Skeletal muscle satellite cell (primary cell): ENCODE data around the gene SCIN.
"Not testable (repeated sequence)": the region's sequence is repeated elsewhere in the genome, so short reads cannot be mapped to it uniquely, and the experiment has no call there.

Experiments
- H3K27me3 ChIP-seq: 2 replicates; pipeline ENCODE4 v1.7.0; 2013; ENCODE audit warnings: low read length; ENCODE audit not compliant: control insufficient read depth, insufficient read depth
- H3K36me3 ChIP-seq: 2 replicates; pipeline ENCODE4 v1.7.0; 2013; ENCODE audit warnings: mild to moderate bottlenecking, control low read depth, low read length; ENCODE audit not compliant: insufficient read depth
- H3K4me1 ChIP-seq: 2 replicates; pipeline ENCODE4 v1.7.0; 2013; ENCODE audit warnings: low read length; ENCODE audit not compliant: control insufficient read depth, insufficient read depth
- H3K4me2 ChIP-seq: 2 replicates; pipeline ENCODE4 v1.7.0; 2013; ENCODE audit warnings: mild to moderate bottlenecking, low read length
- H3K4me3 ChIP-seq: 2 replicates; pipeline ENCODE4 v1.7.0; 2013; ENCODE audit warnings: low read length
- H3K9ac ChIP-seq: 2 replicates; pipeline ENCODE4 v1.7.0; 2013; ENCODE audit warnings: mild to moderate bottlenecking, low read depth, low read length, moderate library complexity
- H3K9me3 ChIP-seq: replicated peaks from 2 replicates; pipeline ENCODE4 v1.7.0; 2013; ENCODE audit warnings: mild to moderate bottlenecking, control low read depth, low read length

SCIN gene

DNA sequence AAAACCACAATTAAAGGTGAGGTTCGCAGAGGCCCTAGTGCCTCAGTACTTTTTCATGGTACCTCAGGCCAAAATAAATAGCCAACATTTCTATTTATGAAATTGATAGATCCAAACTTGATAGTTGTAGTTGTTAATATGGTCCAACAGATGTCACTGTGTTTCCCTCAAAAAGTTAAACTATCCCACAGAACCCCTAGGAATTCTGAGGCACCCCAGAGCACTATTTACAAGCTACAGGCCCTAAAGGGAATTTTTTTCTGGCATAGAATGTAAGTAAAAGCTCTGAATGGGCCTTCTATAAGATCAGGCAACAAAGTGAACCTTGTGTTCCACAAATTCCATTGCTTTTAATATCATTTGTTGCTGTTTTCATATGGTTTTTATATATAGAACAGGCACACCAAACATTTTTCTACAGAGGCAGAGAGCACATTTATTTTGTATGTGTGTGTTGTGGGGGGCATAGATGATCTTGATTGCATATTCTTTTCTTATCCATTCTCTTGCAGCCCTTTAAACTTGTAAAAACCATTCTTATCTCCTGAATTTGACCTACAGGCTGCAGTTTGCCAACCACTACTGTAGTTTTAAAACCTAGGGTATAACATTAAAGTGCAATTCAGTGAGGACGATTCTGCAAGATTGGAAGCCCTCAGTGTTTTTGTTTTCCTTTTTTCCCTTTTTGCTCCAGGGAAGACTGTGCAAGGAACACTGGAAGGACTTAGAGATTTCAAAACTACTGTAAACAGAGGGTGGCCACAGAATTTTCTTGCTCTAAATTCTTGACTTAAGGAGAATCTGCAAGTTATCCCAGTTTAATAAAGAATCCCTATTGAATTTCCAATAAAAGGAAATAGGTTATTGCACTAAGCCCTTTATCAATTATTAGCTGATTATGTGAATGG lies 113.4 kb downstream of the SCIN start:
- no peak overlapping the region for H3K9ac ChIP-seq
- H3K4me3 ChIP-seq, result no peak overlapping the region
- H3K27me3 ChIP-seq, result no peaks in the 10 kb centered on the region
- H3K36me3 ChIP-seq, result no peaks in the 10 kb centered on the region
- H3K4me1 ChIP-seq, result peaks cover 5% of the 10 kb centered on the region
- no peaks in the 10 kb centered on the region for H3K9me3 ChIP-seq
- no peak overlapping the region for H3K4me2 ChIP-seq

DNA sequence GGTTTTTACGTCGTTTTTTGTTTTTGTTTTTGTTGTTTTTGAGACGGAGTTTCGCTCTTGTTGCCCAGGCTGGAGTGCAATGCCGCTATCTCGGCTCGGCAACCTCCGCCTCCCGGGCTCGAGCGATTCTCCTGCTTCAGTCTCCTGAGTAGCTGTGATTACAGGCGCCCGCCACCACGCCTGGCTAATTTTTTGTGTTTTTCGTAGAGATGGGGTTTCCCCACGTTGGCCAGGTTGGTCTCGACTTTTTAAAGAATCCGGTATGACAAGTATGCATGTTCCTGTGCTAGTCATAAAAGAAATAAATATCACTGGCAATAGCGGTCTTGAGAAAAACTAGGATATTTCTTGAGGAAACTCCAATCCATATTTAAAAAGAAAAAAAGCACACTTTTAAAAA lies 114.2 kb downstream of the SCIN start:
- H3K4me3 ChIP-seq, result no peak overlapping the region
- no peak overlapping the region for H3K4me2 ChIP-seq
- no peaks in the 10 kb centered on the region for H3K27me3 ChIP-seq

DNA sequence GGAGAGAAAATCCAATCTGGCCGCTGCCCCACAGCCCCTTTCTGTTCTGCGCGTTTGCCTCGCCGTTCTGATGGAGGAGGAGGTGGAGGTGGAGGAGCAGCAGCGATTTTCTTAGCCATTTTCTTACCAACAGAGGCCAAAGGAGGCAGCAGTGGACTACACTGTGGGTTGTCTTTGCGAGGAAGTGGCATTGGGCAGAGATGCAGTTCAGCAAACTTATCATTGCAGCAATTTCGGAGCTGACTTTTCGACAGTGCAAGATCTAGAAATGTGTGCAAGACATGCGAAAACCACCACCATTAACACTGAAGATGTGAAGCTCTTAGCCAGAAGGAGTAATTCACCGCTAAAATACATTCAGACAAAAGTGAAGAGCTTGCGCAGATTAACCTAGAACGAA lies 115.0 kb downstream of the SCIN start:
- peaks cover 6% of the 10 kb centered on the region for H3K4me1 ChIP-seq
- no peaks in the 10 kb centered on the region for H3K27me3 ChIP-seq
- H3K9ac ChIP-seq, result peak overlapping the region; percentile 93
- H3K4me2 ChIP-seq, result no peak overlapping the region
- no peak overlapping the region for H3K4me3 ChIP-seq
- no peaks in the 10 kb centered on the region for H3K9me3 ChIP-seq
- no peaks in the 10 kb centered on the region for H3K36me3 ChIP-seq

More for the DNA sequence above, 114.2 kb downstream of the SCIN start:
- peaks cover 5% of the 10 kb centered on the region for H3K4me1 ChIP-seq
- no peaks in the 10 kb centered on the region for H3K9me3 ChIP-seq
- H3K9ac ChIP-seq, result no peak overlapping the region
- H3K36me3 ChIP-seq, result no peaks in the 10 kb centered on the region

DNA sequence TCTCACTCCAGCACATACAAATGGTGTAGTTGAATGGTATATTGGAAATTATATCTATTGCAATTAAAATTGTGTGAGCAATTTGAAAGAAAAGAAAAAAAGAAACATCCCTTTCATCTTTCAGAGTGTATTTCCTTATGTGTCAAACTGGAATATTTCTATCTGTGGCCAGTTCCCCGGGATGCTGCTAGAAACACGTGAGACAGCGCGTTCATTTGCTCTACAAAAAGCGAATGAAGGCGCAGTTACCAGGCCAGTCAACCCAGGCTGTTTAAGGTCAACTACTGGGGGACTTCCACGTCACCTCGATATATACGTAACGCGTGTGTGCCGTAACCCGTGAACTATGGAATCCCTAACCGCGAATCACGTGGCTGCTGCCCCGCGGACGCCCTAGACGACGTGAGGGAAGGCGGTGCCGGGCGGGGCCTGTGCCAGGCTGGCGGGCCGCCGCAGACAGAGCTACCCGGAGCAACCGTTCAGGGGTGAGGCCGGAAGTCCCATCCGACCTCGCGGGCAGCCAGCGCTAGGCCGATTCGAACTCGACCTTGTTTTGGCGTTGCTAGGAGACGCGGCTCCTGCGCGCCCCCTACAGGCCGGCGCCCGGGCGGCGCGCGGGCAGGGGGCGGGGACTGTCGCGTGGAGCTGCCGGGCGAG lies 115.8 kb downstream of the SCIN start:
- Histone ChIP-seq H3K36me3 (no peaks in the 10 kb centered on the region), H3K9ac (peak overlapping the region; percentile 93), H3K4me2 (peak overlapping the region; percentile 92), H3K27me3 (no peaks in the 10 kb centered on the region), H3K9me3 (no peaks in the 10 kb centered on the region), H3K4me3 (peak overlapping the region; percentile 77), H3K4me1 (peaks cover 7% of the 10 kb centered on the region)

DNA sequence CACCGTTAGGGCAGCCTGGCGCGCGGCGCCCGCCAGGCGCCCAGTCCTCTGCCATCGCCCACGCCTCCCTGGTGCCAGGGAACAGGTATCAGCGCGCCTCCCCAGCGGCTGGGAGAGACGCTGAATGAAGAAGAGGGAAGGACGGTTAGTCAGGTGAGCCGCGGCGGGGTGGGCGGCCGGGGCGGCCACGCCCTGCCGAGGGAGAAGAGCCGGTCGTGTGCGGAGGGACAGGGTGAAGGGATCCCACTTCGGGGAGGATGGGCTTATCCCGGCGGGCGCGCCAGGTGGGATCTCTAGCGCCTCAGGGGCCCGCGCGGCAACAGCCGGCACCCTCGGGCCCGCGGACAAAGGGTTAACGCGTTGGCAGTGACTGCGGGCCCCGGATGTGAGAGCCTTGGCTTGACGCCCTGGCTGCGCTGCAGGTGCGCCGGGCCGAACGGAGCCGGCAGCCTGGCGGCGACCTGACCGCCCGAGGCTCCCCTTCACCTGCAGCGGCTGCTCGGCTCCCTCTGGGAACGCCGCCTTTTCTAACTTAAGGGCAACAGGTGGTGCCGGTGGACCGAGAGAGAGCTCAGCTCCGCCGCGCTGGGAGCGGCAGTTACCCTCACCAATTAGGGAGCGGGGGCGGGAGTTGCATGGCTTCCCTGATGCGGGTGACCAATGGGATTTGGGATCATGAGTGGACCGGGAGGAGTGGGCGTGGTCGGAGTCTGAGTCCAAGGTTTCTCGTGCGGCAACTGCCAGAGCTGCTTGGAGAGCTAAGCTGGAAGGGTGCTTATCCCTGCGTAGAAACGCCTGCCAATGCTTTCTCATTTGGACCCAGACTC lies 116.6 kb downstream of the SCIN start, which contains the start of gene ARL4A:
ARL4A (plus strand) TSS at position 743 of the 827 bp plus-strand sequence. CDS start 622 bp downstream, outside the sequence.
- H3K4me3 ChIP-seq, result peak within 1 kb of the TSS; percentile 77
- peak within 1 kb of the TSS; percentile 93 for H3K9ac ChIP-seq

DNA sequence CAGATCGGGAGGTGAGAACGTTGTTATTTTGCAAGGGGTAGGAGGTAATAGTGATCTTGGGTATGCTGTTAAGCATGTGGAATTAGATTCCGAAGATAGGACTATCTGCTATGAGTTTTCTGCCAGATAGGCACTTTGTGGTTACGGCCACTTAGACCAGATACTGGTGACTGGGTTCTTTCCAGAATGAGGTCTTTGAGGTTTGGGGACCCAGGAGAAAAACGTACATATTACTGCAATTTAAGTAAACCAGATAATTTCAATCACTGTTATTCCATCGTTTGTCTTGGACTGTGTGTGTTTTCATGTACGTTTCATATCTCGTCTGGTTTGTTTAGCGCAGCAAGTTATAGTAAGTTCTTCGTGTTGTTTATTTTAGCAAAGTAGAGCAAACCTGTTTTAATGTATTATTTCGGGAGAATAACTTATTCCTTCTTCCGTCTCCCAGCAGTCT lies 117.2 kb downstream of the SCIN start:
- Histone ChIP-seq H3K9ac (peak overlapping the region; percentile 78), H3K36me3 (no peaks in the 10 kb centered on the region), H3K9me3 (no peaks in the 10 kb centered on the region), H3K27me3 (no peaks in the 10 kb centered on the region), H3K4me2 (peak overlapping the region; percentile 92), H3K4me1 (peaks cover 7% of the 10 kb centered on the region), H3K4me3 (peak overlapping the region; percentile 77)

More for the DNA sequence above, 116.6 kb downstream of the SCIN start, which contains the start of gene ARL4A:
- Histone ChIP-seq H3K4me2 (peak within 1 kb of the TSS; percentile 92), H3K4me1 (peaks cover 7% of the 10 kb centered on the region), H3K36me3 (no peaks in the 10 kb centered on the region), H3K9me3 (no peaks in the 10 kb centered on the region), H3K27me3 (no peaks in the 10 kb centered on the region)

DNA sequence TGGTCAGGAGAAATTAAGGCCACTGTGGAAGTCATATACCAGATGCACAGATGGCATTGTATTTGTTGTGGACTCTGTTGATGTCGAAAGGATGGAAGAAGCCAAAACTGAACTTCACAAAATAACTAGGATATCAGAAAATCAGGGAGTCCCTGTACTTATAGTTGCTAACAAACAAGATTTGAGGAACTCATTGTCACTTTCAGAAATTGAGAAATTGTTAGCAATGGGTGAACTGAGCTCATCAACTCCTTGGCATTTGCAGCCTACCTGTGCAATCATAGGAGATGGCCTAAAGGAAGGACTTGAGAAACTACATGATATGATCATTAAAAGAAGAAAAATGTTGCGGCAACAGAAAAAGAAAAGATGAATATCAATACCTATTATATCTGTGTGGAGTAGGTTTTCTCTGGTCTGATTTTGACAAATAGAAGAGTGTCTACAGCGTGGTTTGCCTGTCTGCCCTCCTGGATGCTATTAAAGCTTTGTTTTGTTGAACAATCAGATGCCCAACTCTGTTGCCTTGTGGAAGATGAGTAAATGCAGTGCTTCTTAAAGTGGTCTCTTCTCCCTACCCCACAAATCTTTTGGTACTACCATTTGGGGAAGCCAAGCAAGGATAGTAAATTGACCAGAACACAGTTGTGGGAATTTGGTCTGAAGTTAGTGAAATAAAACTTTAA lies 118.1 kb downstream of the SCIN start:
- H3K36me3 ChIP-seq, H3K27me3 ChIP-seq, H3K4me1 ChIP-seq, H3K9me3 ChIP-seq: not testable (repeated sequence)
- Histone ChIP-seq H3K9ac (peak overlapping the region; percentile 58), H3K4me3 (peak overlapping the region; percentile 77), H3K4me2 (peak overlapping the region; percentile 92)

DNA sequence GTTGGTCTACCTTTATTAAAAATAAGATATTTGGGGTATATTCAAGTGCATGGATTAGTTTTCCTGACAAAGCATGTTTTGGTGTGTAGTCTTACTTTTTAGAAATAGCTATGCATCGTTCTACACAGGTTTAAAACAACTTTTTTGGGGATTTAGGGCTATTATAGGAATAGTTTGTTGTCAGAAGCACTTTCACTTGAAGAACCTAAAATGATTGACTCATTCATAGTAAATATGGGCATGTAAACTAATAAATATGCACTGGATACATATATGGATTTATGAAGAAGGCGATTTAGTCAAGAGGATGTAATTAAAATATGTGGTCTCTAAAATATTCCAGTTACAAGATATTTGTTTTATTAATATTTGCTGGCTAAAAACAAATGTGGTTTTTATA lies 118.9 kb downstream of the SCIN start:
- H3K4me1 ChIP-seq, result peaks cover 7% of the 10 kb centered on the region
- H3K4me2 ChIP-seq, result peak overlapping the region; percentile 78
- H3K9ac ChIP-seq, result peak overlapping the region; percentile 58
- no peaks in the 10 kb centered on the region for H3K9me3 ChIP-seq
- H3K4me3 ChIP-seq, result peak overlapping the region; percentile 77
- H3K27me3 ChIP-seq, result no peaks in the 10 kb centered on the region
- H3K36me3 ChIP-seq, result no peaks in the 10 kb centered on the region

DNA sequence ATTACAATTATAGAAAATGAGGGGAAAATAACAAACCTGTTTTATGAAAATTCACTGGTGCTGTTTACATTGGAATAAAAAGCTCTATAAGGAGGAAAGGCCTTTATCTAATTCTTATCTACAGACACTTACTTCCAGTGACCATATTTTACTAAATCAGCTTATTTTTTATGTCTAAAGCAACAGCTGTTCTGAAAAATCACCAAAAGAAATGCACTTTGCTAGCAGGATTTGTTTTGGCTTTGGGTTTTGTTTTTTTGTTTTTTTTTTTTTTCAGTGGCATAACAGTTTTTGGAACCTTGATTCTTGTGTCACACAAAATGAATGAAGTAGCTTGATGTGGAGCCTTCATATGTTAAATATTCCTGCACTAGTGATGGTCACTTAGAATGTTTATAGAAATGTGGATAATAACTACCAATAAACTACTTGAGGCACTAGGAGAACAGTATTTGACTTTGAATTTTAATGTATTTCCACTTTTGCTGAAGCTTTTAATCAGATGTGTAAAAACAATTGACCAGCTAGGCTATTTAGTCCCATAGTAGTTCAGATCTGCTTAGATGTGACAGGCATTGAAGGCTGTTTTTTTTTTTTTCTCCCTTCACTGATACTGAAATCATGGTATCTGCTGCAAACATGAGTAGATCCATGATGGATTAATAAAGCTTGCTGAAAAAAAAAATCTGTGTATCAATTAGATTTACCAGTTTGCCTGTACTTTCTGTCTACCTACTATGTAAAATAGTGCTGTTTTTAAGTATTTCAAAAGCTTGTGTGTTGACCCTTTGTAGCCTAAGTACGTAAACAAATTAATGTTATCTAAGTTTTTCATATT lies 119.7 kb downstream of the SCIN start:
- Histone ChIP-seq H3K4me3 (peak overlapping the region; percentile 77), H3K9ac (peak overlapping the region; percentile 58), H3K4me1 (peaks cover 7% of the 10 kb centered on the region), H3K9me3 (no peaks in the 10 kb centered on the region), H3K27me3 (no peaks in the 10 kb centered on the region), H3K36me3 (no peaks in the 10 kb centered on the region), H3K4me2 (peak overlapping the region; percentile 78)

DNA sequence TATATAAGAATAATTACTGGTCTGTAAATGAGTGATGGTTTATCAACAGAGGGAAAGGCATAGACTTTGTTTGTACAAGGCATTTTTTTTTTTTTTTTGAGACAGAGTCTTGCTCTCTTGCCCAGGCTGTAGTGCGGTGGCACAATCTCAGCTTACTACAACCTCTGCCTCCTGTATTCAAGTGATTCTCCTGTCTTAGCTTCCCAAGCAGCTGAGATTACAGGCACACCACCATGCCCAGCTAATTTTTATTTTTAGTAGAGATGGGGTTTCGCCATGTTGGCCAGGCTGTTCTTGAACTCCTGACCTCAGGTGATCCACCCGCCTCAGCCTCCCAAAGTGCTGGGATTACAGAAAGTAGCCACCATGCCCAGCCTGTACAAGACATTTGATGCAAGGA lies 120.9 kb downstream of the SCIN start:
- H3K4me3 ChIP-seq, H3K9me3 ChIP-seq, H3K36me3 ChIP-seq, H3K27me3 ChIP-seq, H3K9ac ChIP-seq, H3K4me2 ChIP-seq, H3K4me1 ChIP-seq: not testable (repeated sequence)
